Measurements from ENCODE around the gene MRPS34.

DNA sequence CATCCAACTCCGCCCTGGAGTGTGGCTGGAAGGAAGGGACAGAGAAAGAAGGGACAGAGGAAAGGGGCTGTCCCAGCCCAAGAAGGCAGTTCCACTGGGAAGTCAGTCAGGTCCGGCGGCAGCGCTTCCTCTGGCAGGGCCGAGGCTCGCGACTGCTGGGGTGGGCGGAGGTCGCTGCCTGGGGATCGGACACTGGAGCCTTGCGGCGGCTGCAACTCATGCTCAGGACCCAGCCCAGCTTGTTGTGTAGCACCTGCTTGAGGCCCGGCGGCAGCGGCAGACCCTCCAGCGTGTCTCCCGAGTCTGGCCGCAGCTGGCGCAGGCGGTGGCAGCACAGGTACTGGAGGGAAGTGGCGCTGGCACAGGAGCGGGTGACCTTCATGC is 4.0 kb upstream of the MRPS34 start:
- TF ChIP-seq POLR2A (IDR thresholded peaks at IDR 0.05) = no peak
- TF ChIP-seq, protein P1, sequence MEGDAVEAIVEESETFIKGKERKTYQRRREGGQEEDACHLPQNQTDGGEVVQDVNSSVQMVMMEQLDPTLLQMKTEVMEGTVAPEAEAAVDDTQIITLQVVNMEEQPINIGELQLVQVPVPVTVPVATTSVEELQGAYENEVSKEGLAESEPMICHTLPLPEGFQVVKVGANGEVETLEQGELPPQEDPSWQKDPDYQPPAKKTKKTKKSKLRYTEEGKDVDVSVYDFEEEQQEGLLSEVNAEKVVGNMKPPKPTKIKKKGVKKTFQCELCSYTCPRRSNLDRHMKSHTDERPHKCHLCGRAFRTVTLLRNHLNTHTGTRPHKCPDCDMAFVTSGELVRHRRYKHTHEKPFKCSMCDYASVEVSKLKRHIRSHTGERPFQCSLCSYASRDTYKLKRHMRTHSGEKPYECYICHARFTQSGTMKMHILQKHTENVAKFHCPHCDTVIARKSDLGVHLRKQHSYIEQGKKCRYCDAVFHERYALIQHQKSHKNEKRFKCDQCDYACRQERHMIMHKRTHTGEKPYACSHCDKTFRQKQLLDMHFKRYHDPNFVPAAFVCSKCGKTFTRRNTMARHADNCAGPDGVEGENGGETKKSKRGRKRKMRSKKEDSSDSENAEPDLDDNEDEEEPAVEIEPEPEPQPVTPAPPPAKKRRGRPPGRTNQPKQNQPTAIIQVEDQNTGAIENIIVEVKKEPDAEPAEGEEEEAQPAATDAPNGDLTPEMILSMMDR (IDR thresholded peaks at IDR 0.05) = no peak

Data from lower leg skin (tissue), 3 donors.